Measurements from ENCODE around the gene LRRC49.

DNA sequence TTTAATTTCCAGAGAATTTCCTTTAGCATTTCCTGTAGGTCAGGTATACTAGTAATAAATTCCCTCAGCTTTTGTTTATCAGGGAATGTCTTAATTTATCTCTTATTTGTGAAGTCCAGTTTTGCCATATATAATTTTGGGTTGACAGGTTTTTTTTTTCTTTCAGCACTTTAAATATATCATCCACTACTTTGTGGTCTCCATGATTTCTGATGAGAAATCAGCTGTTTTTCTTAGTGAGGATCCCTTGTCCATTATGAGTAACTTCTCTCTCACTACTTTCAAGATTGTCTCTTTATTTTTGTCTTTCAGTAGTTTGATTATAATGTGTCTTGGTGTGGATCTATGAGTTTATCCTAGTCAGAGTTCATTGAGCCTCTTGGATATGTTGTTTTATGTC is 105.7 kb downstream of the LRRC49 start:
- TF ChIP-seq CTCF (IDR thresholded peaks at IDR 0.05; ENCODE audit: low read depth, low read length) (no peak), EZH2phosphoT487 (IDR thresholded peaks at IDR 0.05; ENCODE audit: low read depth) (no peak)
